ENCODE results near the gene DNAJB8.

DNAJB8 gene

DNA sequence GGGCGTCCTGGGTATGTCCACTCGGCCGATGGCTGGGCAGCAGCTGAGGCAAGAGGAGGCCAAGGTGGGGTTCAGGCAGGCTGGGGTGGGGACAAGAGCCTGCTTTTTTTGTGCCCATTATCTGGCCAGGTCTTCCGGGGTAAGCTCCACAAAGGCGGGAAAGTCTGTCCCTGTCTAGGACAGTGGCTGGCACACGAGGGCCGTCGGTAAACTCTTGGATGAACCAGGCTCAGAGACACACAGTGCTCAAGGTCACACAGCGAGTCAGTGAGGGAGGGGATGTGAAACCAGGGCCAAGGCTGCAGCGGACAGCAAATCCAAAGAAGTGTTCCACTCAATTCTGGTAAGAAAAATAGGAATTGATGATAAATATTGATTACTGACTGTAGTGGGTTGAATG, 2.9 kb downstream of the DNAJB8 start:
- DNase-seq: peak; percentile 74

DNA sequence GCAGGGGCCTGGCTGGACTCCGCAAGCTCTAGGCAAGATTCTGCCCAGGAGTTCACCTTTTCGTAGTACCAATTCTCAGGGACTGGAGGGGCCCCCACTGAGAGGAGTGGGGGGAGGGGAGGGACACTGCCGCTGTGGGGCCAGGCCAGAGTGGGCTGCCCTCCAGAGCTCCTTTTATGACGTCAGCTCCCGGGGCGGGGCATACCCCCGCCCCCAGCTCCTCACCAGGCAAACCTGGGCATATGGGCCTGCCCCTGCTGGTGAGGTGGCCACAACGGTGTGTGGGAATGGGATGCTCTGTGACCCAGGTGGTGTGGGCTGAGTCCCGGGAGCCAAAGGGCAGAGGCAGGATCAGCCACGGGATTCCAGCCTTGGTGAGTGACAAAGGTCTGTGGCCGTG, 3.3 kb downstream of the DNAJB8 start:
- DNase-seq: no peak

DNA sequence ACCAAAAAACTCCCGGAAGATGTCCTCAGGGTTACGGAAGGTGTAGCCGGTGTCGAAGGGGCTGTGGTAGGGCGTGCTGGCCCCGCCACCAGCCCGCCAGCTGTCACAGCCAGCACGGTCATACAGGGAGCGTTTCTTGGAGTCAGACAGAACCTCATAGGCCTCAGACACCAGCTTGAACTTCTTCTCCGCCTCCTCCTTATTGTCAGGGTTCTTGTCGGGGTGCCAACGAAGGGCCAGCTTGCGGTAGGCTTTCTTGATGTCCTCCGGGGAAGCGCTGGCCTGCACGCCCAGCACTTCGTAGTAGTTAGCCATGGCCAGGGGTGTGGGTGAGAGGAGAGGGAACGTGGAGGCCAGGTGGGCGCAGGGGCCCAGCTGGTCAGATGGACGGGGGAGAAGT, 3.8 kb downstream of the DNAJB8 start:
- DNase-seq: no peak

DNA sequence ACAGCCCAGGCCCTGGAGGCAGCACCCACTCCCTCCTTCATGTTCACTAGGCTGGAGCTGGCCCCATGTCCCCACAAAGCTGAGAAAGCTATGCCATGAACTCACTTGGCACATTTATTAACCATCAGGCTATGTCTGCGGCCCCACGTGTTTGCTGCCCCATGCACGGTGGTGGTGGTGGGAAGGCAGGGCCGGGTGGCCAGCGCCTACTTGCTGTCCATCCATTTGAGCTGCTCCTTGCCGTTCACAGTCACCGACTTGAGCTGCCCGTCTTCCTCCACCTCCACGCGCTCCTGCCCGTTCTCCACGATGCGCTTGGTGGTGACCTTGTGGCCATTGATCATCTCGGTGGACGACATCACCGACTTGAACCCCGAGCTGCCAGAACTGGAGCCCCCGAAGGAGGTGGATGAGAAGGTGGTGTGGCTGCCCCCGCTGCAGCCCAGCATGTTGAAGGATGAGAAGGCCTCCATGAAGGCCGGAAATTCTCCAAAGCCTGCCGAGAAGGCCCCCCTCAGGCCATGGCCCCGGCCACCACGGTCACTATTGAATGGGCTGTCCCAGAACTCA, 4.3 kb downstream of the DNAJB8 start:
- DNase-seq: no peak

DNA sequence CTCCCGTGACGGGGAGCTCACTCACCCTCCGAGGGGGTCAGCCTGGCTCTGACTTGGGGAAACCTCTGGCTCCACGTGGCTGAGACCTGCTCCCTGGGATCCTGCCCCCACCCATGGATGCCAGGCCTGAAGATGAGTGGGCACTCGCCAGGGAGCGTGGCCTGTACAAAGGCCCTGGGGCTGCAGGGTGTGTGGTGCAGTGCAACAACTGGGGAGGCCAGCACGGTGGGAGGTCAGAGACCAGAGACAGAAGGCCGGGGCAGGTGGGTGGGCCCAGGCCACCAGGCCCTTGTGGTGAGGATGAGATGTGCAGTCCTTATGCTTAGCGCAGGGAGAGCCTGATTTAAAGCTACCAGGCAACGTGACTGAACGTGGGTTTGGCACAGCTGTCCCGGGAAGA, 5.0 kb downstream of the DNAJB8 start:
- peak; percentile 34 for DNase-seq

DNA sequence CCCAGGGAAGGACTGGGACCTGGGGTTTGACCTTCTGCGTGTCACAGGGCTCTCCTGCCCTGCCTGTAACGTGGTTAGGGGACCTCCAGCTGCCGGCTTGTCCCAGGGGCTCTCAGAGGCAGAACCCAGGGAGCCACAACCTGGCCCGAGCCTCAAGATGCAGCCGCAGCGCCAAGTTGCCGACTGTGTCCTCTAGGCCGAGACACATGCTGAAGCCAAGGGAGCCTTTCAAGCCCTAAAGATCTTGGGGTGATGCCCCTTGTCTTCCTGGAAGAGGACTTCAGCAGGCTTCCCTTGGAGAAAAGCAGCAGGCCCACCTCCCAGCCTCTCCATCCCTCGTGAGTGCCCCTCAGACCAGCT, 7.2 kb downstream of the DNAJB8 start:
- no peak for DNase-seq

DNA sequence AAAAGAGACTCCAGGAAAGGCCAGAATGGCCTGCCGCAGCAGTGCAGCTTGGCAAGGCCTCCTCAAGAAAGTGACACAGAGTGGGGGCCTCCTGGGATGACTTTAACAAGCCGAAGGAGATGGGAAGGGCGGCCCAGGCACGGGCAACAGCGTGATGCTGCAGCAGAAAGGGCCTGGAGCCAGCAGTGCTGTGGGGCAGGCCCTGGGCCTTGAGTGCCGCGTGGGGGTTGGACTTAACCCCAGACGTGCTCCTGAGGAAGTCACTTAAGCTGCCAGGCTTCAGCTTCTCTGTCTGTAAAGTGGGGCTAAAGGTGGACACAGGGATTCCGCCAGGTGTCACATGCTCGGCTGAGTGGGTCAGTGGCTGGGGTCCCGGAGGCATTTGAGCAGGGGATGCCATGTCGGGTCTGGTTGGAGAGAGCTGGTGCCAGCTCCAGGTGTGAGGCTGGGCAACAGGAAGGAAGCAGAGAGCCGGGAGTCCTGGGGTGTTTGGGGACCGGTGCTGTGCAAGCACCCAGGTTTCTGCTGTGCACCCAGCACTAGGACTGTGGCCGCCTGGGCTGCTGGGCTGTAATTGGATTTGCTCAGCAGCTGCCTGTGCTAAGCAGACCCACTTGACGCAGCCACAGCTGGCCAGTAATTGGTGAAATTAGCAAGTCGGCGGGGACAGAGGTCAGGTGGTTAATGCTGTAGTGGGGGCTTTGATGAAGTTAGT, 7.8 kb downstream of the DNAJB8 start:
- DNase-seq: peak; percentile 94

DNA sequence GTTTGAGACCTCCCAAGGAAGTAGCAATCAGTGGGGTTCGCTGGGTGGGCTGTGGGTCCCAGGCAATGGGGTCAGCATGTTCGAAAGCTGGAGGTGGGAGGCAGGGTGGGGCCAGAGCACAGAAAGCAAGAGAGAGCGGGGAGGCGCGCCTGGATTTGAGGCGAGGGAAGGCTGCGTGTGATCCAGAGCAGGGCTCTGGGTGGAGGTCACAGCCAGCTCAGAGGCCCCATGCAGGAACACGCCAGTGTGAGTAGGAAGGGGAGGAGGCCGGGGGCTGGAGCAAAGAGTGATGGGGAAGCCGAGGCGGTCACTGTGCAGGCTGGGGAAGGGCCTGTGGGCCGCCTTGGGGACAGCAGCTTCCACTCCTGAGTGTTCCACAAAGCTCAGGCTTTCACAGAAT, 8.8 kb downstream of the DNAJB8 start:
- DNase-seq: no peak

DNA sequence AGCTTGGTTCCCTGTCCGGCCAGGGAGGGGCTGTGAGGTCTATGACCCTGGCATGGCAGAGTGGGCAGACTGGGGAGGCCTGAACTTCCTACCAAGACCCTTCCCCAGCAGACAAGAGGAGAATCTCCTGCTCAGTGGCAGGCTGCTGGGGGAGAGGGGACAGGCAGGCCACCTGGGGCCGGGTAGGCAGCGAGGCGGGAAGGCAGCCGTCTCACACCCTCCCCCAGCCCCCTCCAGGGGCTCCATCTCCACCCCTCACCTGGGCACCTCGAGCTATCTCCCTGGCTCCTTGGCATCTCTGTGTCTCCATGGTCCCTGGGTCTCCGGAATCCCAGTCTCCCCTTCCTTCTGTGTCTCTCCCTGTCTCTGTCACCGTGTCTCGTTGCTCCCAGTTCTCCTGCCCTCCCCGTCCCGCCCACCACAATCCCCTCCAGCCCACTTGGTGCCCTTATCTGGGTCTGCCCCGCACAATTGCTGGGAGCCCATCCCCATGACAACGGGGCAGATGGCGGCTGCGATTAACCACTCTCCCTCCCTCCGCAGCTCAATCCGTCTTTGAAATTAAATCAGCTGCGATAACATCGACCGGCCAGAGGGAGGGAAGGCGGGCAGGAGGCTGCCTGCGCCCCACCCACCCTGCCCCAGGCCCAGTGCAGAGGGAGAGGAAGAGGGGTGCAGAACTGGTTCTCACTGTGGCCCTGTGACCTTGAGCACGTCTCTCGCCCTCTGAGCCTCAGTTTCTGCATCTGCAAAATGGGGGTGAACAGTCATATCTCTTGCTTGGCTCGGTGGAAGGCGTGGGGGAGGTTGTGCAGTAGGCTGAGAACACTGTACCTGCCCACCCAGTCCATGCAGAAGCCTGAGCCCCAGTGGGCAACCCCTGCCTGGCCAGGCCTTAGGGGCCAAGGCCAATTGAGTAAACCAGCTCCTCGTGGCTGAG, 9.6 kb downstream of the DNAJB8 start:
- DNase-seq: peak; percentile 98

DNA sequence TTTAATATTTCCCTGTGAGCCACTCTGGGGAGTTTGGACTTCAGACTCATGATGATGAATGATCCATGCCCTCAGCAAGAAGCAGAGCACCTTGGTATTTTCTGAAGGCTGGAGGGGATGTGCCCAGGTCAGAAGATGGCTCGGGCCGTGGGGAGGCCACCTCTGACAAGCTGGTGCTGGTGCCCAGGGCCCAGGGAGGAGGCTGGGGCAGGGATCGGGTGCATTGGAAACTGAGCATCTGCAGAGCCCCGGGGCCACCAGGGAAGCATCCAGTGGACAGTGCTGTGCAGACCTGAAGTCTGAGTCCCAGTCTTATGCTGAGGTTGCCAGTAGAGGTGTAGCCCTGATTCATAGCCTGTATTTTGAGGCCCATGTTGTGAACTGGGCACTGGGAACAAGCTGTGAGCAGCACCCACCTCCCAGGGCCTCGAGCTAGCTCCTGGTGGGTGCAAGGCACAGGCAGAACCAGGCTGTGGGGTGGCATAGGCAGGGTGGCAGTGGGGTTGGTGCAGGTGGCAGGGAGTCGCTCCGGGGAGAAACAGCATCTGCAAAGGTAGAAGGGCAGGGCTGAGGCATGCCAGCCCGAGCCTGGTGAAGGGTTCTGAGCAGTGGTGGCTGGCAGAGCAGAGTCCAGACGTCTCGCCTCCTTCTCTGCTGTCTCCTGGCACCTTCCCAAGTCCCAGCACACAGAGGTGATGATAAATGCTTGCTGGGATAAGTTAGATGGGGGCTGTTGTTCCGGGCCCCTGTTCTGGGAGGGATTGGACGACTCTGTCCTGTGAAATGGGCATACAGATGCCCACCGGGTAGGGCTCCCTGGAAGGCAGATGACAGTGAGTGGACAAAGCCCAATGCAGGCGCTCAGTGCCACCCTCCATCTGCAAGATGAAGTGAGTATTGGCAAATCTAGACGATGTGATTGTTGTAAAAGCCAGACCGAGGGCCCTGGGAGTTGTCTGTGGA, 10.6 kb downstream of the DNAJB8 start:
- DNase-seq: no peak

DNA sequence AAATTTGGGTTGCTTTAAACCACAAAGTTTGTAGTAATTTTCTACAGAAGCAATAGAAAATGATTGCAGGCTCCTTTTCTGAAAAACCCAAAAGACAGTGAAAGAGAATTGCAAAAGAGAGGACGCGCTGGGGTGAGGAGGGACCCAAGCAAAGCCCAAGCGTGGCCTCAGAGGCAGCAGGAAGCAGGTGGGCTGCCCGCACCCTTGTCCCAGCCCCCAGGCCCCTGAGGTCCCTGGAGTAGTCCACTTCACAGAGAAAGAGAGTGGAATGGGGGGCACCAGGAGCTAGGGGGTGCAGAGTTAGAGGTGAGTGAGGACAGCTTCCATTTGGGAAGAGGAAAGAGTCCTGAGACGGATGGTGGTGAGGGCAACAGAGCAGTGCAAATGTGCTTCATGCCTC, 11.6 kb downstream of the DNAJB8 start:
- DNase-seq: no peak

DNA sequence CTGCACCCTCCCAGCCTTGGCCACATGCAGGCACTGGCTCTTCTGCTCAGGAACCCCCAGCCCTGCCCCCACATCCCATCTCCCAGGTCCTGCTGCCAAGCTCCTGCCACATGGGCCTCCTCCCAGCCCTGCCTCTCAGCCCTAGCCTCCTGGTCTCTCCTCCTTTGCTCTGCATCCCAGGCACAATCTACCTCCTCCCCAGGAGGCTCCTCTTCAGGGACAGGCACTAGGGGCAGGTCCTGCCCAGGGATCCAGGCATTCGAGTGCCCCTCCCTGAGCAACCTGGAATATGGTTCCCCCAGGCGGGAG, 12.4 kb downstream of the DNAJB8 start:
- no peak for DNase-seq

DNA sequence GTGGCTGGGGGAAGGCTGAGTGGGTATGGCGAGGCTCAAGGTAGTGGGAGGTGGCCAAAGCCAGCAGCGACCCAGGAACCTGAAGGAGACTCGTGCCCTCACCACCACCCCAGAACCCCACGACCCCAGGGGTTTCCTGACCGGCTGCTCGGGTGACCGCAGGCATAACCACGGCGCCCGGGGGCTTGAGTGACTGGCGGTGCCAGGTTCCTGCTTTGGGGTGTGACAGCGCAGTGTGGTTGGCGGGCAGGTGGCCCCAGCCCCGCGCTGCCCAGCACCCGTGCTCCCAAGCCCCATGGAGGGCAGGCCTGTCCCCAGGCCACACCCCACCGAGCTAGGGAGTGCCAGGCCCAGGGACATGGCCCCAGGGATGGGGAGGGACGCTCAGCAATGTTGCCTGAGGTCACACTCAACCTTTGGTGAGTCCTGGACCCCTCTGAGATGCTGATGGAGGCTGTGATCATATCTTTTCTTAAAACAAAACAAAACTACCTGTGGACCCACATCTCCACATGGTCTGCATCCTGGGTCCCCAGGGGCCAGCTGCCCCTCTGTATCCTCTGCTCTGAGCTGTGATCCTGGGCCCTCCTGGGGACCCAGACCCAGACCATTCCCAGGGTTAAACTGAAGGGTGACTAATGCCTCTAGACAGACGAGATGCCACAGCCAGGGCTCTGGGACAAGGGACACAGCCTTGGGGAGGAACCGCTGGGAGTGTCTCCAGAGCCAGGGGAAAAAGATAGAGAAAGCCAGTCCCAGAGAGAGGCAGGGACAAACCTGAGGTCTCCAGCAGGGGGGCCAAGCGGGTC, 13.0 kb downstream of the DNAJB8 start:
- DNase-seq: no peak

DNA sequence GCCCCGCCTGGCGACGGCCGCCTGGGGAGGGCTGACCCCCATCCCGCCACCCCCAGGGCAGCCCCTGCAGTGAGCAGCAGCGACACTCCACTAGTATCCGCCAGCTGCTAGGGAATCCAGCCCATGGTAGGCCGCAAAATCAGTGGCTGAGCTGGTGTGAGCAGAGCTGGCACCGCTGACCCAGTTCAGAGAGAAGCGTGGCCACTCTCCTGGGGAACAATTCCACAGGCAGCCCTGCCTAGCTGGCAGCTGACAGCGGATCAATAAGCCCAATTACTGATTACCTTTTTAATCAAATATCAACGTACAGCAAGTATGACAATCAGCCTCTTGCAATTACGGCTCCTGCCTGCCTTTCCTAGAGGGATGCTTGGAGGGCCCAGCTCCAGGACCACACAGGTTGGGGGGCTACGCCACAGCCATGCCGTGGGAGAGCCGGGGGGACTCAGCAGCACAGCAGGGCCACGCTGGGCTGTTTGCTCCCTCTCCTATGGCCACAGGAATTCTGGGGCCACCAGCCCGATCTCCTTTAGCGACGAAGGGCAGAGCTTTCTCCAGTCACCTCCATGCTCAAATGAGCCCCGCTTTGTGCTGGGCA, 13.9 kb downstream of the DNAJB8 start:
- no peak for DNase-seq

DNA sequence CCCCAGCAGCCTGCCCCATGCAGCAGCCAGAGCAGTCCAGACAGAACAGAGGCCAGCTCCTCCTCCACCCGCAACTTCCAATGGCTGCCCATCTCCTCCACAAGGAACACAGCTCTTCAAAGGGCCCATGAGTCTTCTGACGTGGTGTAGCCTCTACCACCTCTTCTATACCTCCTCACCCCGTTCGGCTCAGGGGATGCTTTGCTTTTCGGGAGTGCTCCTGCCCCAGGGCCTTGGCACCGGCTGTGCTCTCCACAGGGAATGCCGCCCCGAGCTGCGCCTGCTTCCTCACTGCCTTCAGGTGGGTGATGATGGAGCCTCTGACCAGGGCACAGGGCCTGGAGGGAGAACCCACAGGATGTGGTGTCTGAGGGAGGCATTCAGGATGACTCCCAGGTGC, 14.6 kb downstream of the DNAJB8 start:
- no peak for DNase-seq

DNA sequence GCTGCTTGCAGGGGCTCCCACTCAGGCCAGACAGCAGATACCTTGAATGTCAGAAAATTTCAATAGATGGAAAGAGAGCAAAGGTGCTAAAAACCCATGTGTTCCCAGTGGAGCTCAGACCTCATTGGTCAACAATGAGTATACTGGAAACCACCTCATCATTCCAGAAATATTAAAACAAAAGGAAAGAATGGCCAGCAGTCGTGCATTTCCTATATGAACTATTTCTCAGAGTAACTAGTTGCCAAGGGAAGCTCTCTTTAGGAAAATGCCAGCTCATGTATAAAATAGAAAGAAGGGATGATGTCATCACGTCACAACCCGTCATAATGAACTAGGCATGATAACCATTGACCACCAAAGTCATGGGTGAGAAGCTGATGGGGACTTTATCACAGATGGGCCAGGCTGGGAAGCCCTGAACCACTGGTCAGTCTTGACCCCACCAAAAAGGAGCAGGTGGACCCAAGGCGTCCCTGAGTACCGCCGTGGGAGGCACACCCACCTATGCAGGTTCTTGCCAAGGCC, 17.5 kb downstream of the DNAJB8 start:
- no peak for DNase-seq

DNA sequence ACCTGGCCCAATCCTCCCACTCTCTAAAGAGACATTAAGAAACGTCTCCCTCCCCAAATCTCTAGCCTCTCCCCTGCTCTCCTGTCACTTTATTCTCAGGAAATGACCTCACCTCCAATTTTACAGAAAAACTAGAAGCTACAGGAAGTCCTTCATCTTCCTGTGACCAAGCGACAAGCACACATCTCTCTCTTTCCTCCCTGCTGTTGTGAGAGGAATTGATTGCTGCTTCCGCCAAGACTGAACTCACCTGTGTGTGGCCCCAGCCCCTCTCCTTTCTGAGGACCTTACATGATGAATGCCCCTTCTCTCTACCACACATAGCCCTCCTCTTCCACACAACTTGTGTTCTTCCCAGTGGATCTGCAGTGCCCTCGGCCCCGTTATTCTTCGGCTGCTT, 18.2 kb downstream of the DNAJB8 start:
- DNase-seq: no peak

DNA sequence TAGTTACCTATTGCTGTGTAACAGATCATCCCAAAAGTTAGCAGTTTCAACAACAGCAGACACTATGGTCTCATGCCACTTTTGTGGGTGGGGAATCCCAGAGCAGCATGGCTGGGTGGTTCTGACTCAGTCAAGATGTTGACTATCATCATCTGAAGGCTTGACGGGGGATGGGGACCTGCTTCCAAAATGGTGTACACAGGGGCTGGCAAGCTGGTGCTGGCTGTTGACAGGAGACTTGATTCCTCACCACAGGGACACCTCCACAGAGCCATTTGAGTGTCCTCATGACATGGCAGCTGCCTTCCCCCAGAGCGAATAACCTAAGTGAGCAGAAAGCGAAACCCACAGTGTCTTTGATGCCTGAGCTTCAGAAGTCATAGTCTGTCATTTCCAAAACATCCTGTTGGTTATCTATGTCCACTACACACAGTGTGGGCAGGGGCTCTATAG, 19.1 kb downstream of the DNAJB8 start:
- DNase-seq: no peak

DNA sequence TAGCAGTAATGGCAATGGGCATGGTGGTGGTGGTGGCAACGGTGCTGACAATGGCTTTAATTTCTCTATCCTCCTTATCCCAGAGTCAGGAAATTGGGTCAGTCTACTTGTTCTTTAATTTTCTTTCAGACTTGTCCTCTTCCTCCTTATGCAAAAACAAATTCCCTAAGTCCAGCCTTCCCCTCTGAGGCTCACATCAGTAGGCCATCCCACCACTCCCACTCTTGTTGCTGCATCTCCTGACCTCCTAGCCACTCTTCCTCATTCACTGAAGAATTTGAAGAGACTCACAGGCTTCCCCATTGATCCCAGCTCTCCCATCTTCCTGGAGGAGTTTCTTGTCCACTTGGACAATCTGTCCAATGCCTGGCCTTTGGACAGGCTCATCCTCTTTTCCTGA, 19.9 kb downstream of the DNAJB8 start:
- no peak for DNase-seq

DNA sequence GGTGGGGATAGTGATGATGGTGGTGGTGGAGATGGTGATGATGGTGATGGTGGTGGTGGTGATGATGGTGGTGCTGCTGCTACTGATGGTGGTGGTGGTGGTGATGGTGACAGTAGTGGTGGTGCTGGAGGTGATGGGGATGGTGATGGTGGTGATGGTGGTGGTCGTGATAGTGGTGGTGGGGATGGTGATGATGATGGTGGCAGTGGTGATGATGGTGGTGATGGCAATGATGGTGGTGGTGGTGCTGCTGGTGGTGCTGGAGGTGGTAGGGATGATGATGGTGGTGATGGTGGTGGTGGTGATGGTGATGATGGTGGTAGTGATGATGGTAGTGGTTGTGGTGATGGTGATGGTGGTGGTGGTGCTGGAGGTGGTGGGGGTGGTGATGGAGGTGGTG, 21.3 kb downstream of the DNAJB8 start:
- no peak for DNase-seq

DNA sequence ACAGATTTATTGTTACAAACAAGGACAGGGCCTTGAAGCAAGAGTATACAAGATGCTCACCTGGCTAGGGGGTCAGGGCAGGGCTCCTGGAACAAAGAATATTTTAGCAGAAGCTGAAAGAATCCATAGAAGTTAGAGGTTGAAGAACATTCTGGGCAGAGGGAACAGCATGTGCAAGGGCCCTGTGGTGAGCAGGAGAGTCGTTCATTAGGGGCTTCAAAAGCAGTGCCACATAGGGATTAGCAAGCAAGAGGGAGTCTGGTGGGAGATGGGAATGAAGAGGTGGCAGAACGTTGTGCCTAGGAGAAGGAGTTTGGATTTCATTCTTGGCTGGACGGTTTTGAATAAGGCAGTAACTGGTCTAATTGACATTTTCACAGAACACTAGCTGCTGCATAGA, 22.9 kb downstream of the DNAJB8 start:
- DNase-seq: no peak

All from NCI-H82 (cell line).